Naive thymus-derived CD4-positive, alpha-beta T cell (primary cell): ENCODE measurements around the gene PAGE3. TPM values are rescaled to one million over a fixed set of nuclear protein-coding genes. Genes with fewer than 3 reads are reported as not detected.

Experiments used
- ATAC-seq: fragments of 150-1000 bp; cut with Tn5 transposase; 2 replicates; pipeline ENCODE4 v1.10.0; 2021; ENCODE audit warnings: mild to moderate bottlenecking, moderate library complexity
- CTCF ChIA-PET: fragments of 350-600 bp; sonication (Branson Sonifier 250); formaldehyde crosslinking; loops from one replicate; lab custom pipeline; 2021; ENCODE audit warnings: antibody characterized with exemption; lab: Charles Lee
- POLR2A ChIA-PET: fragments of 350-600 bp; sonication (Branson Sonifier 250); formaldehyde crosslinking; loops from one replicate; lab custom pipeline; 2021; ENCODE audit warnings: antibody characterized with exemption, inconsistent platforms; lab: Charles Lee
- DNase-seq, 9 donors: peaks; one replicate each; pipeline versions ENCODE4 v3.0.0 to v3.0.0-alpha.2; 2020 to 2022; ENCODE audit warnings: mixed read lengths in 1 of 9
- H3K27ac ChIP-seq: one replicate; pipeline ENCODE4 v1.7.0; 2013; ENCODE audit warnings: mild to moderate bottlenecking, low read depth, low read length, moderate library complexity
- H3K27me3 ChIP-seq, 2 donors: one replicate each; pipeline ENCODE4 v1.7.0; 2013; ENCODE audit warnings: low read length in 2 of 2, mild to moderate bottlenecking in 2 of 2, moderate library complexity in 2 of 2; ENCODE audit not compliant: control insufficient read depth in 2 of 2, insufficient read depth in 2 of 2
- H3K36me3 ChIP-seq, 3 experiments: 1 replicate in 2 of 3; 2 replicates in 1 of 3; pipeline ENCODE4 v1.7.0; 2013; ENCODE audit warnings: low read length in 3 of 3, mild to moderate bottlenecking in 3 of 3, moderate library complexity in 1 of 3; ENCODE audit not compliant: insufficient read depth in 3 of 3, control insufficient read depth in 2 of 3
- H3K4me1 ChIP-seq, 2 donors: one replicate each; pipeline ENCODE4 v1.7.0; 2013; ENCODE audit warnings: low read length in 2 of 2, mild to moderate bottlenecking in 2 of 2, moderate library complexity in 1 of 2; ENCODE audit not compliant: control insufficient read depth in 2 of 2, insufficient read depth in 2 of 2
- H3K4me3 ChIP-seq: 2 replicates; pipeline ENCODE4 v1.7.0; 2013; ENCODE audit warnings: mild to moderate bottlenecking, low read length
- H3K9me3 ChIP-seq, 3 experiments: 1 replicate in 2 of 3; 2 replicates in 1 of 3; pipeline ENCODE4 v1.7.0; 2013; ENCODE audit warnings: low read length in 3 of 3; ENCODE audit not compliant: control insufficient read depth in 2 of 3
- H3K27ac Mint-ChIP-seq, 9 donors: one replicate each; pipeline ENCODE4 v1.8.0; 2020 to 2022; ENCODE audit warnings: mixed read lengths in 9 of 9, mild to moderate bottlenecking in 8 of 9, moderate library complexity in 5 of 9, inconsistent platforms in 2 of 9
- H3K27me3 Mint-ChIP-seq, 5 donors: one replicate each; pipeline ENCODE4 v1.8.0; 2021 to 2022; ENCODE audit warnings: mixed read lengths in 5 of 5, mild to moderate bottlenecking in 1 of 5
- H3K36me3 Mint-ChIP-seq, 5 donors: one replicate each; pipeline ENCODE4 v1.8.0; 2020 to 2022; ENCODE audit warnings: mixed read lengths in 5 of 5, mild to moderate bottlenecking in 3 of 5, inconsistent platforms in 1 of 5
- H3K4me1 Mint-ChIP-seq, 7 donors: one replicate each; pipeline ENCODE4 v1.8.0; 2020 to 2022; ENCODE audit warnings: mixed read lengths in 7 of 7, mild to moderate bottlenecking in 3 of 7, inconsistent platforms in 1 of 7
- H3K4me3 Mint-ChIP-seq, 10 donors: one replicate each; pipeline ENCODE4 v1.8.0; 2020 to 2022; ENCODE audit warnings: mild to moderate bottlenecking in 10 of 10, mixed read lengths in 10 of 10, moderate library complexity in 6 of 10, inconsistent platforms in 2 of 10
- H3K9me3 Mint-ChIP-seq, 11 donors: one replicate each; pipeline ENCODE4 v1.8.0; 2020 to 2022; ENCODE audit warnings: mixed read lengths in 11 of 11, mild to moderate bottlenecking in 4 of 11, inconsistent platforms in 1 of 11, moderate library complexity in 1 of 11
- intact Hi-C, 2 donors: fragments of 100-400 bp; cut with micrococcal nuclease; formaldehyde crosslinking; loops; one replicate each; pipeline ENCODE4 v1.15.1; 2023
- polyA plus RNA-seq, 2 donors: library from polyadenylated mRNA; unstranded; fragments of 300-500 nt; fragmentation: Illumina TruSeq; gene quantifications; one replicate each; pipeline ENCODE4 v1.2.3, GENCODE V29; 2021
- total RNA-seq, 6 experiments: library from RNA in 5 of 6; stranded (reverse) in 5 of 6; gene quantifications; 1 replicate in 5 of 6; 2 replicates in 1 of 6; pipeline ENCODE4 v1.2.3 and lab custom pipeline; 2021 to 2026

The PAGE3 gene
- total and polyA plus RNA-seq, 7 experiments from 2014 or later, result not detected

GRCh38 chrX:55220119-55220794, 44.5 kb downstream of the PAGE3 start, which contains the start of gene PAGE5:
PAGE5 (plus strand) TSS chrX:55220346; CDS start chrX:55221383, 1,037 bp downstream.
- no peak within 1 kb of the TSS for H3K4me3 Mint-ChIP-seq
- intact Hi-C loops, result no loop called here

GRCh38 chrX:55213381-55213780, 51.3 kb downstream of the PAGE3 start:
- Histone ChIP-seq H3K9me3 (no peaks in the 10 kb centered on the region), H3K27me3 (no peaks in the 10 kb centered on the region), H3K4me3 (no peak overlapping the region), H3K4me1 (no peaks in the 10 kb centered on the region), H3K36me3 (no peaks in the 10 kb centered on the region), H3K27ac (no peak overlapping the region)
- intact Hi-C loops, result no loop called here
- no peaks in the 10 kb centered on the region for H3K4me1 Mint-ChIP-seq
- H3K27me3 Mint-ChIP-seq, result no peaks in the 10 kb centered on the region
- no peaks in the 10 kb centered on the region for H3K9me3 Mint-ChIP-seq
- H3K27ac Mint-ChIP-seq, result no peak overlapping the region
- no peak overlapping the region for H3K4me3 Mint-ChIP-seq
- POLR2A ChIA-PET, result no interaction called here
- no peak for ATAC-seq
- H3K36me3 Mint-ChIP-seq, result no peaks in the 10 kb centered on the region
- DNase-seq, result no peak
- CTCF ChIA-PET, result no interaction called here

More at GRCh38 chrX:55220119-55220794, 44.5 kb downstream of the PAGE3 start, which contains the start of gene PAGE5:
- Histone ChIP-seq H3K4me1 (no peaks in the 10 kb centered on the region), H3K4me3 (no peak within 1 kb of the TSS), H3K27ac (no peak within 1 kb of the TSS), H3K9me3 (no peaks in the 10 kb centered on the region), H3K36me3 (no peaks in the 10 kb centered on the region), H3K27me3 (no peaks in the 10 kb centered on the region)
- ATAC-seq (no peak), DNase-seq (no peak)
- H3K27me3 Mint-ChIP-seq, result peaks cover 0 to 3% (median 0%) of the 10 kb centered on the region in 5 donors
- CTCF ChIA-PET, result no interaction called here
- POLR2A ChIA-PET, result no interaction called here
- peaks cover 0 to 3% (median 0%) of the 10 kb centered on the region in 5 donors for H3K36me3 Mint-ChIP-seq
- H3K9me3 Mint-ChIP-seq, result peaks cover 0 to 3% (median 0%) of the 10 kb centered on the region in 11 donors
- peaks cover 0 to 5% (median 0%) of the 10 kb centered on the region in 7 donors for H3K4me1 Mint-ChIP-seq
- no peak within 1 kb of the TSS for H3K27ac Mint-ChIP-seq

GRCh38 chrX:55210931-55211677, 53.6 kb downstream of the PAGE3 start:
- no peaks in the 10 kb centered on the region for H3K4me1 ChIP-seq
- no peaks in the 10 kb centered on the region for H3K9me3 ChIP-seq
- Mint-ChIP-seq H3K9me3 (no peaks in the 10 kb centered on the region), H3K36me3 (no peaks in the 10 kb centered on the region), H3K27ac (no peak overlapping the region), H3K4me1 (no peaks in the 10 kb centered on the region), H3K4me3 (no peak overlapping the region), H3K27me3 (no peaks in the 10 kb centered on the region)
- ATAC-seq (no peak), DNase-seq (no peak)
- H3K27ac ChIP-seq, result no peak overlapping the region
- H3K27me3 ChIP-seq, result no peaks in the 10 kb centered on the region
- H3K36me3 ChIP-seq, result no peaks in the 10 kb centered on the region
- no peak overlapping the region for H3K4me3 ChIP-seq
- intact Hi-C loops, result no loop called here
- POLR2A ChIA-PET, result no interaction called here
- CTCF ChIA-PET, result no interaction called here

Other genes with a start within 250 kb of the PAGE3 start
- under 1 TPM in 1 of 5 experiments, not detected in 4; 0.24 TPM for gene ALAS2, start 233.9 kb downstream of the PAGE3 start, total RNA-seq
- gene ALAS2, start 233.9 kb downstream of the PAGE3 start, polyA plus RNA-seq, result not detected
- gene PAGE2B, start 189.9 kb downstream of the PAGE3 start, total RNA-seq, result 1 to 10 TPM in 1 of 5 experiments, under 1 TPM in 1, not detected in 3; 0.91 to 1.2 TPM
- gene PAGE2B, start 189.9 kb downstream of the PAGE3 start, polyA plus RNA-seq, result not detected
- gene PAGE2, start 175.9 kb downstream of the PAGE3 start, total RNA-seq, result not detected
- gene PAGE2, start 175.9 kb downstream of the PAGE3 start, polyA plus RNA-seq, result not detected
- gene PAGE5, start 44.6 kb downstream of the PAGE3 start, total RNA-seq, result not detected
- 1 to 10 TPM in 1 of 2 donors, under 1 TPM in 1; 0.50 to 1.0 TPM for gene PAGE5, start 44.6 kb downstream of the PAGE3 start, polyA plus RNA-seq
- gene MAGEH1, start 187.2 kb upstream of the PAGE3 start, total RNA-seq, result 10 to 100 TPM; 12.3 to 29.6 (median 20.3) TPM
- 10 to 100 TPM; 51.0 to 51.8 TPM for gene MAGEH1, start 187.2 kb upstream of the PAGE3 start, polyA plus RNA-seq
- gene USP51, start 224.9 kb upstream of the PAGE3 start, total RNA-seq, result 1 to 10 TPM; 1.3 to 5.2 (median 3.1) TPM
- under 1 TPM; 0.20 to 0.45 TPM for gene USP51, start 224.9 kb upstream of the PAGE3 start, polyA plus RNA-seq